Stimulated activated CD8-positive, alpha-beta memory T cell treated with anti-CD3 and anti-CD28 coated beads, Interleukin-12 subunit alpha, Interleukin-12 subunit beta, amount 100 ng/mL, for 24 hours (primary cell): ENCODE measurements around the gene NLRC5.
"Not testable (repeated sequence)": the region's sequence is repeated elsewhere in the genome, so short reads cannot be mapped to it uniquely, and the experiment has no call there.

Experiments used
- DNase-seq: peaks from one replicate; pipeline ENCODE4 v3.0.0-alpha.2; 2020; ENCODE audit errors: extremely low read depth

Gene NLRC5

GRCh38 chr16:57043248-57043647 is 53.9 kb downstream of the NLRC5 start:
- DNase-seq = no peak

- DNase-seq = no peak
Measured at GRCh38 chr16:57044931-57045693, 55.8 kb downstream of the NLRC5 start.

GRCh38 chr16:57045694-57046381 is 56.5 kb downstream of the NLRC5 start:
- no peak for DNase-seq

GRCh38 chr16:57048095-57048494 is 58.7 kb downstream of the NLRC5 start:
- no peak for DNase-seq

- no peak for DNase-seq
Measured at GRCh38 chr16:57049678-57050077, 60.3 kb downstream of the NLRC5 start.

- DNase-seq = no peak
Measured at GRCh38 chr16:57051696-57052228, 62.4 kb downstream of the NLRC5 start.

- no peak for DNase-seq
Measured at GRCh38 chr16:57053206-57053605, 63.8 kb downstream of the NLRC5 start.

GRCh38 chr16:57054338-57054737 is 65.0 kb downstream of the NLRC5 start:
- no peak for DNase-seq

- DNase-seq = no peak
Measured at GRCh38 chr16:57054771-57055170, 65.4 kb downstream of the NLRC5 start.

- DNase-seq = no peak
Measured at GRCh38 chr16:57055671-57056070, 66.3 kb downstream of the NLRC5 start.

- no peak for DNase-seq
Measured at GRCh38 chr16:57058291-57058861, 69.0 kb downstream of the NLRC5 start.

- DNase-seq = no peak
Measured at GRCh38 chr16:57060323-57061083, 71.1 kb downstream of the NLRC5 start.

- DNase-seq = no peak
Measured at GRCh38 chr16:57061084-57061905, 71.9 kb downstream of the NLRC5 start.

GRCh38 chr16:57062329-57062728 is 73.0 kb downstream of the NLRC5 start:
- DNase-seq = no peak

- DNase-seq = not testable (repeated sequence)
Measured at GRCh38 chr16:57063189-57063588, 73.8 kb downstream of the NLRC5 start.

GRCh38 chr16:57064995-57065394 is 75.6 kb downstream of the NLRC5 start:
- no peak for DNase-seq

GRCh38 chr16:57066625-57067024 is 77.3 kb downstream of the NLRC5 start:
- DNase-seq = no peak

GRCh38 chr16:57067347-57067746 is 78.0 kb downstream of the NLRC5 start:
- no peak for DNase-seq

GRCh38 chr16:57069053-57069452 is 79.7 kb downstream of the NLRC5 start:
- DNase-seq = no peak

GRCh38 chr16:57069635-57070370 is 80.4 kb downstream of the NLRC5 start:
- DNase-seq = no peak
